SK-N-MC (cell line): ENCODE measurements around the gene ATP5F1C.

Experiments
- EZH2 ChIP-seq: fragments of 200-600 bp; sonication (generic); IDR thresholded peaks from one replicate; pipeline ENCODE4 v1.6.1; 2017; ENCODE audit warnings: antibody characterized with exemption
- POLR2AphosphoS5 ChIP-seq: IDR thresholded peaks from 2 replicates; pipeline ENCODE4 v1.6.1; 2012; ENCODE audit warnings: mild to moderate bottlenecking, low read depth, low read length, borderline replicate concordance

- TF ChIP-seq EZH2: no peak
- no peak for TF ChIP-seq POLR2AphosphoS5
Measured at GRCh38 chr10:7797582-7797981, 9.6 kb downstream of the ATP5F1C start.
